Embryonic facial prominence (tissue), 1 donor: ENCODE data around the gene KRTAP10-3.
"Not testable (repeated sequence)": the region's sequence is repeated elsewhere in the genome, so short reads cannot be mapped to it uniquely, and the experiment has no call there.

ENCODE experiments used
- DNase-seq: peaks from one replicate; pipeline ENCODE4 v3.0.0-alpha.2; 2016; ENCODE audit errors: extremely low spot score

The KRTAP10-3 gene

GRCh38 chr21:44558695-44559094 is at the start of gene KRTAP10-3:
Gene KRTAP10-3, minus strand, starts transcription at chr21:44558795. Its CDS starts 80 bp downstream, at chr21:44558715.
- DNase-seq = no peak

- DNase-seq = no peak
Measured at GRCh38 chr21:44606495-44606894, 47.9 kb upstream of the KRTAP10-3 start.

- no peak for DNase-seq
Measured at GRCh38 chr21:44603911-44604310, 45.3 kb upstream of the KRTAP10-3 start.

GRCh38 chr21:44603109-44603875 is 44.7 kb upstream of the KRTAP10-3 start:
- DNase-seq = no peak

GRCh38 chr21:44602463-44602850 is 43.9 kb upstream of the KRTAP10-3 start:
- no peak for DNase-seq

GRCh38 chr21:44601596-44602462 is 43.2 kb upstream of the KRTAP10-3 start:
- DNase-seq = no peak

GRCh38 chr21:44601091-44601490 is 42.5 kb upstream of the KRTAP10-3 start:
- not testable (repeated sequence) for DNase-seq

- DNase-seq = not testable (repeated sequence)
Measured at GRCh38 chr21:44600118-44600978, 41.8 kb upstream of the KRTAP10-3 start, which contains the start of gene KRTAP10-7. Gene KRTAP10-7, plus strand, starts transcription at chr21:44600597. Its CDS starts 25 bp downstream, at chr21:44600622.

GRCh38 chr21:44599264-44600029 is 40.9 kb upstream of the KRTAP10-3 start:
- no peak for DNase-seq

- DNase-seq = no peak
Measured at GRCh38 chr21:44598061-44598460, 39.5 kb upstream of the KRTAP10-3 start.

- no peak for DNase-seq
Measured at GRCh38 chr21:44596068-44596725, 37.6 kb upstream of the KRTAP10-3 start.

- DNase-seq = no peak
Measured at GRCh38 chr21:44595524-44595923, 36.9 kb upstream of the KRTAP10-3 start.

GRCh38 chr21:44594406-44594916 is 35.9 kb upstream of the KRTAP10-3 start:
- DNase-seq = no peak

- DNase-seq = no peak
Measured at GRCh38 chr21:44593598-44594405, 35.2 kb upstream of the KRTAP10-3 start.

- no peak for DNase-seq
Measured at GRCh38 chr21:44592446-44593311, 34.1 kb upstream of the KRTAP10-3 start, which contains the start of gene KRTAP10-6. Gene KRTAP10-6, minus strand, starts transcription at chr21:44592505. Its CDS starts 21 bp downstream, at chr21:44592484.

GRCh38 chr21:44591801-44592130 is 33.2 kb upstream of the KRTAP10-3 start:
- not testable (repeated sequence) for DNase-seq

GRCh38 chr21:44590897-44591800 is 32.6 kb upstream of the KRTAP10-3 start:
- not testable (repeated sequence) for DNase-seq
